ENCODE results near the gene PBRM1.

GRCh38 chr3:52501046-52501445 lies 184.7 kb downstream of the PBRM1 start:
- TF ChIP-seq MAX (IDR thresholded peaks at IDR 0.05) = no peak
- no peak for TF ChIP-seq CTCF (IDR thresholded peaks at IDR 0.05 in 2 of 3, conservative IDR thresholded peaks at IDR 0.05 in 1 of 3; ENCODE audit: borderline replicate concordance in 1 of 3, insufficient read depth in 1 of 3, low read depth in 2 of 3, low read length in 2 of 3)
- no peak for TF ChIP-seq JUND (IDR thresholded peaks at IDR 0.05)
- no peak for TF ChIP-seq POLR2A (IDR thresholded peaks at IDR 0.05; ENCODE audit: borderline replicate concordance, extremely low read depth, insufficient read depth, insufficient read length)
- no peak for TF ChIP-seq POLR2AphosphoS5 (IDR thresholded peaks at IDR 0.05; ENCODE audit: low read depth, low read length)
- TF ChIP-seq REST (IDR thresholded peaks at IDR 0.05; ENCODE audit: low read depth) = no peak
- no peak for TF ChIP-seq TCF7L2 (IDR thresholded peaks at IDR 0.05; ENCODE audit: borderline replicate concordance, extremely low read depth, insufficient read depth, insufficient read length)
- no peak for TF ChIP-seq EZH2 (IDR thresholded peaks at IDR 0.05)
- TF ChIP-seq EGR1 (IDR thresholded peaks at IDR 0.05; ENCODE audit: low read depth) = no peak

Measured in HCT116 (cell line).